ENCODE results near the gene DMWD. TPM values are rescaled to one million over a fixed set of nuclear protein-coding genes. Genes with fewer than 3 reads are reported as not detected.

The DMWD gene
- total RNA-seq, 1 experiment from 2014 or later: 57.5 TPM

- CTCF ChIA-PET: interaction anchor here (0.6 to 1.5 kb wide), 5 partner anchors 16 to 83 kb away, joined by 3 to 4 read pairs (median 3); no protein-coding TSS in a partner anchor
- POLR2A ChIA-PET: interaction anchor here (0.6 to 5.2 kb wide), 3 partner anchors 10 to 52 kb away, joined by 4 to 41 read pairs (median 15); partner anchors contain the start of gene DMPK
- DNase-seq (ENCODE audit: unreplicated experiment): no peak
- TF ChIP-seq CTCF (IDR thresholded peaks at IDR 0.05; ENCODE audit: unreplicated experiment): no peak
- no TSS peak for BruUV-seq (replicated peaks)
- peaks cover 12% of the 10 kb centered on the region for H3K4me1 Mint-ChIP-seq (ENCODE audit: insufficient read depth, unreplicated experiment)
- no peak overlapping the region for H3K27ac Mint-ChIP-seq (ENCODE audit: low read depth, unreplicated experiment)
- intact Hi-C loops (cut with micrococcal nuclease): no loop called here
- H3K4me3 Mint-ChIP-seq (ENCODE audit: unreplicated experiment): no peak overlapping the region
- H3K36me3 Mint-ChIP-seq (ENCODE audit: insufficient read depth, unreplicated experiment): peaks cover 43% of the 10 kb centered on the region
- H3K27me3 Mint-ChIP-seq (ENCODE audit: insufficient read depth, unreplicated experiment): no peaks in the 10 kb centered on the region
- no peaks in the 10 kb centered on the region for H3K9me3 Mint-ChIP-seq (ENCODE audit: unreplicated experiment)
Observed at GRCh38 chr19:45772130-45772840, 20.4 kb downstream of the DMWD start.

GRCh38 chr19:45771311-45771933, 21.2 kb downstream of the DMWD start:
- no peaks in the 10 kb centered on the region for H3K27me3 Mint-ChIP-seq (ENCODE audit: insufficient read depth, unreplicated experiment)
- H3K4me3 Mint-ChIP-seq (ENCODE audit: unreplicated experiment): peak overlapping the region; percentile 84
- peaks cover 12% of the 10 kb centered on the region for H3K4me1 Mint-ChIP-seq (ENCODE audit: insufficient read depth, unreplicated experiment)
- peaks cover 36% of the 10 kb centered on the region for H3K36me3 Mint-ChIP-seq (ENCODE audit: insufficient read depth, unreplicated experiment)
- no peaks in the 10 kb centered on the region for H3K9me3 Mint-ChIP-seq (ENCODE audit: unreplicated experiment)
- no peak for DNase-seq (ENCODE audit: unreplicated experiment)
- BruUV-seq (replicated peaks): no TSS peak
- ChIA-PET POLR2A (interaction anchor here (0.6 to 5.9 kb wide), 10 partner anchors 10 to 79 kb away, joined by 3 to 152 read pairs (median 36); partner anchors contain the start of genes DMPK, DMWD, QPCTL and SNRPD2), CTCF (interaction anchor here (0.6 to 0.9 kb wide), 3 partner anchors 31 to 84 kb away, joined by 3 to 4 read pairs (median 3); no protein-coding TSS in a partner anchor)
- TF ChIP-seq CTCF (IDR thresholded peaks at IDR 0.05; ENCODE audit: unreplicated experiment): no peak
- intact Hi-C loops (cut with micrococcal nuclease): loop anchor here (2.0 kb wide), 1 partner anchor 111 kb away; no protein-coding TSS in a partner anchor
- H3K27ac Mint-ChIP-seq (ENCODE audit: low read depth, unreplicated experiment): peak overlapping the region; percentile 82

GRCh38 chr19:45770192-45771101, 22.2 kb downstream of the DMWD start:
- Mint-ChIP-seq H3K4me3 (ENCODE audit: unreplicated experiment) (peak overlapping the region; percentile 84), H3K27ac (ENCODE audit: low read depth, unreplicated experiment) (peak overlapping the region; percentile 82), H3K36me3 (ENCODE audit: insufficient read depth, unreplicated experiment) (peaks cover 42% of the 10 kb centered on the region), H3K4me1 (ENCODE audit: insufficient read depth, unreplicated experiment) (peaks cover 12% of the 10 kb centered on the region), H3K27me3 (ENCODE audit: insufficient read depth, unreplicated experiment) (no peaks in the 10 kb centered on the region), H3K9me3 (ENCODE audit: unreplicated experiment) (no peaks in the 10 kb centered on the region)
- peak; percentile 86 for TF ChIP-seq CTCF (IDR thresholded peaks at IDR 0.05; ENCODE audit: unreplicated experiment)
- BruUV-seq (replicated peaks): no TSS peak
- POLR2A ChIA-PET: interaction anchor here (0.5 to 5.9 kb wide), 30 partner anchors 11 to 942 kb away, joined by 3 to 152 read pairs (median 5); partner anchors contain the start of genes CCDC61, DMPK, DMWD and FBXO46
- CTCF ChIA-PET: interaction anchor here (0.5 to 2.3 kb wide), 14 partner anchors 12 to 871 kb away, joined by 3 to 20 read pairs (median 4); partner anchors contain the start of genes DMPK, DMWD and FBXO46
- intact Hi-C loops (cut with micrococcal nuclease): loop anchor here (1.0 to 2.0 kb wide), 3 partner anchors 9 to 112 kb away; no protein-coding TSS in a partner anchor
- DNase-seq (ENCODE audit: unreplicated experiment): peak; percentile 99
